ENCODE data around the gene SPATA20.

DNA sequence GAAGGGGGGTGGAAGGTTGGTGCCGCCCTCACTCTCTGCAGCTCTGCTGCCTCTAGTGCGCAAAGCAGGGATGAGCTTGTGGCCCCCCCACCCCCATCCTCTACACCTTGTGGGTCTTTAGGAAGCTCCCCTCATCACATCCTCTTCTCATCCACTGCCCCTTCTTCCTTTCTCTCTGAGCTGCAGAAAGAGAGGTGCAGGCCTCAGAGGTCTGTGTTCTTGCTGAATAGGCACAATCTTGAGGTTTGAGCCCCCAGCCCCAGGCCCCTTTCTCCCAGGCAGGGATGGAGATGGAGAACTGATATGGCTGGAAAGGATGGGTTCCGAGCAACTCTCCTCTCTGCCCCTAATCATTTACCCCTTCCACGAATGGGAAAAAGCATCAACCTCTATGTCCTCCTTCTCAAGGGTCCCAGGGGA lies 16.1 kb downstream of the SPATA20 start:
- TF ChIP-seq, protein P1, sequence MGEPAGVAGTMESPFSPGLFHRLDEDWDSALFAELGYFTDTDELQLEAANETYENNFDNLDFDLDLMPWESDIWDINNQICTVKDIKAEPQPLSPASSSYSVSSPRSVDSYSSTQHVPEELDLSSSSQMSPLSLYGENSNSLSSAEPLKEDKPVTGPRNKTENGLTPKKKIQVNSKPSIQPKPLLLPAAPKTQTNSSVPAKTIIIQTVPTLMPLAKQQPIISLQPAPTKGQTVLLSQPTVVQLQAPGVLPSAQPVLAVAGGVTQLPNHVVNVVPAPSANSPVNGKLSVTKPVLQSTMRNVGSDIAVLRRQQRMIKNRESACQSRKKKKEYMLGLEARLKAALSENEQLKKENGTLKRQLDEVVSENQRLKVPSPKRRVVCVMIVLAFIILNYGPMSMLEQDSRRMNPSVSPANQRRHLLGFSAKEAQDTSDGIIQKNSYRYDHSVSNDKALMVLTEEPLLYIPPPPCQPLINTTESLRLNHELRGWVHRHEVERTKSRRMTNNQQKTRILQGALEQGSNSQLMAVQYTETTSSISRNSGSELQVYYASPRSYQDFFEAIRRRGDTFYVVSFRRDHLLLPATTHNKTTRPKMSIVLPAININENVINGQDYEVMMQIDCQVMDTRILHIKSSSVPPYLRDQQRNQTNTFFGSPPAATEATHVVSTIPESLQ (CRISPR knock-in tag; IDR thresholded peaks at IDR 0.05): no peak
- TF ChIP-seq MYBL2 (CRISPR knock-in tag; IDR thresholded peaks at IDR 0.05) (no peak), CTCF (IDR thresholded peaks at IDR 0.05) (no peak), FOXK1 (CRISPR knock-in tag; IDR thresholded peaks at IDR 0.05) (no peak), ZNF416 (CRISPR knock-in tag; IDR thresholded peaks at IDR 0.05) (no peak), ZBTB43 (CRISPR knock-in tag; IDR thresholded peaks at IDR 0.05) (no peak)
- TF ChIP-seq, protein P2, sequence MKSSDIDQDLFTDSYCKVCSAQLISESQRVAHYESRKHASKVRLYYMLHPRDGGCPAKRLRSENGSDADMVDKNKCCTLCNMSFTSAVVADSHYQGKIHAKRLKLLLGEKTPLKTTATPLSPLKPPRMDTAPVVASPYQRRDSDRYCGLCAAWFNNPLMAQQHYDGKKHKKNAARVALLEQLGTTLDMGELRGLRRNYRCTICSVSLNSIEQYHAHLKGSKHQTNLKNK (CRISPR knock-in tag; IDR thresholded peaks at IDR 0.05): no peak
- TF ChIP-seq, protein P3, sequence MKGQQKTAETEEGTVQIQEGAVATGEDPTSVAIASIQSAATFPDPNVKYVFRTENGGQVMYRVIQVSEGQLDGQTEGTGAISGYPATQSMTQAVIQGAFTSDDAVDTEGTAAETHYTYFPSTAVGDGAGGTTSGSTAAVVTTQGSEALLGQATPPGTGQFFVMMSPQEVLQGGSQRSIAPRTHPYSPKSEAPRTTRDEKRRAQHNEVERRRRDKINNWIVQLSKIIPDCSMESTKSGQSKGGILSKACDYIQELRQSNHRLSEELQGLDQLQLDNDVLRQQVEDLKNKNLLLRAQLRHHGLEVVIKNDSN (CRISPR knock-in tag; IDR thresholded peaks at IDR 0.05): no peak
- TF ChIP-seq, protein P4, sequence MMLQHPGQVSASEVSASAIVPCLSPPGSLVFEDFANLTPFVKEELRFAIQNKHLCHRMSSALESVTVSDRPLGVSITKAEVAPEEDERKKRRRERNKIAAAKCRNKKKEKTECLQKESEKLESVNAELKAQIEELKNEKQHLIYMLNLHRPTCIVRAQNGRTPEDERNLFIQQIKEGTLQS (CRISPR knock-in tag; conservative IDR thresholded peaks at IDR 0.05): no peak
